OCI-LY3 (cell line): ENCODE measurements around the gene OGT.

Source experiments
- CTCF ChIP-seq: fragments of 200-600, 300-600 bp; sonication (generic); IDR thresholded peaks from 2 replicates; pipeline ENCODE4 v1.5.1; 2014; ENCODE audit warnings: antibody characterized with exemption, low read length, low read depth
- EZH2phosphoT487 ChIP-seq: fragments of 200-600 bp; shearing (Covaris generic); IDR thresholded peaks from 2 replicates; pipeline ENCODE4 v1.6.1; 2018; ENCODE audit warnings: antibody characterized with exemption, mixed run types, low read depth

- TF ChIP-seq CTCF (no peak), EZH2phosphoT487 (no peak)
These were observed 84.8 kb downstream of the OGT start for GRCh38 chrX:71617742-71618141.
